DMS 273 (cell line): Measurements from ENCODE around the gene ZNF687.
"Not testable (repeated sequence)": the region's sequence is repeated elsewhere in the genome, so short reads cannot be mapped to it uniquely, and the experiment has no call there.

Experiments
- DNase-seq: peaks from one replicate; lab custom pipeline; 2025; ENCODE audit not compliant: unreplicated experiment; lab: John Stamatoyannopoulos, UW

The ZNF687 gene

GRCh38 chr1:151281969-151282882 is at the start of gene ZNF687:
Gene ZNF687, plus strand, starts transcription at chr1:151282299. Its CDS starts 3,993 bp downstream, at chr1:151286292.
- peak; percentile 100 for DNase-seq

GRCh38 chr1:151235235-151235634 is 46.9 kb upstream of the ZNF687 start:
- no peak for DNase-seq

DNA sequence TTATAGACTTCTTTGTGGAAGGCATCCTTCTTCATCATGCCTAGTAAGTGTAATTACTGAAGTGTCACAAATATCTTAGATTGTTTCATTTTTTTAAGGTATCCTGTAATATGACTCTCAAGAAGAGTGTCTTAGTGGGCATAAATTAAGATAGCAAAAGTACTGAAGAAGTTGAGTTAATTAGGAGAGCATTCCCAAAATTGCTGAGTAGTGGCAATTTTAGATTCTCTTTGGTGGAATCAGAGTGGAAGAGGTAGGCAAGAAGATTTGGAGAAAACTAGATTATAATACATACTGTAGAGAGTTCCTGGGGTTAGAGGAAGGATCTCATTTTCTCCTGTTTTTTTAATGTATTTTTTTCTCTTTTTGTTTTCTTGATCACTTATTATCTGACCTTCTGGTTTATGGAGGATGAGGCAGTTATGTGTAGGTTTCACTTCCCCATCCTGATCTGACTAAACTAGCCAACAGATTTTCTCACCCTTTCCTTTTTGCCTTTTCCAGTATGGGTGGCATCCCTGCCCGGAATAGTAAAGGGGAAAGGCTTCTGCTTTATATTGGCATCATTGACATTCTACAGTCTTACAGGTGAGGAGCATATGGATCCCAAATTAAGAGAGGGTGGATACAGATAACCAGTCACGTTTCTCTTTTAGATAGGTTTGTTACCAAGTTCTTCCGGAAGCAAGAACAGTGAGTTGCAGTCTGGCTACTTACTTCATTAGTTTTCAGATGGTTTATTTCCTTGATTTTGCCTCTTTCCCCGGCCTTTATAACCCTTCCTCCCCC is 44.2 kb upstream of the ZNF687 start:
- DNase-seq = no peak

GRCh38 chr1:151238467-151238739 is 43.7 kb upstream of the ZNF687 start:
- peak; percentile 100 for DNase-seq

DNA sequence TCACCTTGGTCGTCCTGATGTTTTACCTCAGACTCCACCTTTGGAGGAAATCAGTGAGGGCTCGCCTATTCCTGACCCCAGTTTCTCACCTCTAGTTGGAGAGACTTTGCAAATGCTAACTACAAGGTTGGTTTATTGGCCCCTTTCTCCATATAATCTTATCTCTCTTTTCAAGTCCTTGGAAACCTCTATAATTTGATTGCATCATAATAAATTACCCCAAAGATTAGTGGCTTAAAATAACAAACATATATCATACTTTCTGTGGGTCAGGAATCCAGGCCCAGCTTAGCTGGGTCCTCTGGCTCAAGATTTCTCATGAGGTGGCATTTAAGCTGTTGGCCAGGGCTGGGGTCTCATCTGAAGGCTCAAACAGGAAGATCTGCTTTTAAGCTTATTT is 39.7 kb upstream of the ZNF687 start:
- no peak for DNase-seq

GRCh38 chr1:151243683-151244216 is 38.3 kb upstream of the ZNF687 start:
- DNase-seq = no peak

DNA sequence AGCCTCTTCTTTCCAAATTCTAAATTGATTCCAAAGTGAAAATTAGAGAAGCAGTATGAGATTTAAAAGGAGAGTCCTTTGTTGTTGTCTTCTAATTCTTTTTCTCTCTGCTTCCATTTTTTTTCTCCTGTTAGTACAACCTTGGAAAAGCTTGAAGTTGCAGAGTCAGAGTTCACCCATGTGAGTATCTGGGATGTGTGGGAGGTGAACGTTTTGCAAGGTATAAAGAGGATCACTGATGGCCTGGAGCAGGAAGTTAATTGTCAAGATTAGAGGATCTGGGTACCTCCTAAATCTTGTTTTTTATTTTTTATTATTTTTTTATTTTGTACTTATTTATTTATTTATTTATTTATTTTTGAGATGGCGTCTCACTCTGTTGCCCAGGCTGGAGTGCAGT is 35.3 kb upstream of the ZNF687 start:
- DNase-seq = no peak

- peak; percentile 100 for DNase-seq
These were observed 30.2 kb upstream of the ZNF687 start for GRCh38 chr1:151251656-151252470.

- peak; percentile 100 for DNase-seq
These were observed 27.6 kb upstream of the ZNF687 start, which contains the start of gene PSMD4 for GRCh38 chr1:151254217-151255213. Gene PSMD4, plus strand, starts transcription at chr1:151254734. Its CDS starts 49 bp downstream, at chr1:151254783.

DNA sequence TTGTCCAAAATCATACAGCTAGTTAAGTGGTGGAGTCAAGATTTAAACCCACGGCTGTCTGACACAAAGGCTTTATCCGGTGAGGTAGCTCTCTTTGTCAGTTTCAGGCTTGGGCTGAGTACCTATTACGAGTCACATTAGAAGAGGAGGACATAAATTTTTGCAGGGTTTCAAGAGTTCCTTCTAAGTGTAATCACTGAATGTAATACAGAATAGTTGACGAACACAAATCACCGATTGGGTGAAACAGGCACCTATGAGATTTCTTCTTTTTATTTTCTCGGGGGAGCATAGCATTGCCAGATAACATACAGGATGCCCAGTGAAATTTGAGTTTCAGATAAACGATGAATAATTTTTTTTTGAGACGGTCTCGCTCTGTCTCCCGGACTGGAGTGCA is 26.7 kb upstream of the ZNF687 start:
- peak; percentile 97 for DNase-seq

- DNase-seq = no peak
These were observed 22.7 kb upstream of the ZNF687 start for GRCh38 chr1:151259351-151259750.

DNA sequence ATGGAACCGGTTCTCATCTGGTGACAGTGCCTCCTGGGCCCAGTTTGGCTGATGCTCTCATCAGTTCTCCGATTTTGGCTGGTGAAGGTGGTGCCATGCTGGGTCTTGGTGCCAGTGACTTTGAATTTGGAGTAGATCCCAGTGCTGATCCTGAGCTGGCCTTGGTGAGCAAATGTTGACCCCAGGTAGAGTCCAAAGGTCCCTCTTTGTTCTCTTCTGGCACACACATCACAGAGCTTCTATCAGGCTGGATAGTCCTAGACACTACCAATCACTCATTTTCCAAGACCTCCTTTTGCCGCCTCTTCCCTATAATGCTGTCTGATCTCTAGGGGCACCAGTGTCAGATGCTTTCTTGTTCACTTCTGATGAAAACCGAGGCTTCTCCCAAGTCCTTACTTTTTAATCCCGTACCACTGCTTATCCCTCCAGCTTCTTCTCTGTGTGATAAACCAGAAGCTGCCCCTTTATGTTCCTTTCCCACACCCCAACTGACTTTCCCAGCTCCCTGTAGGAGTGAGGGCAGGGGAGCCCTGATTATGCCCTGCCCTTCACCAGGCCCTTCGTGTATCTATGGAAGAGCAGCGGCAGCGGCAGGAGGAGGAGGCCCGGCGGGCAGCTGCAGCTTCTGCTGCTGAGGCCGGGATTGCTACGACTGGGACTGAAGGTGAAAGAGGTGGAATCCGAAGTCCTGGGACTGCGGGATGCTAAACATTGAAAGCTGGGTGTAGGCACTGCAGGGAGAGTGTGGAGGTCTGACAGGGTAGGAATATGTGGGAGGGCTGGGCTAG is 16.5 kb upstream of the ZNF687 start:
- no peak for DNase-seq

DNA sequence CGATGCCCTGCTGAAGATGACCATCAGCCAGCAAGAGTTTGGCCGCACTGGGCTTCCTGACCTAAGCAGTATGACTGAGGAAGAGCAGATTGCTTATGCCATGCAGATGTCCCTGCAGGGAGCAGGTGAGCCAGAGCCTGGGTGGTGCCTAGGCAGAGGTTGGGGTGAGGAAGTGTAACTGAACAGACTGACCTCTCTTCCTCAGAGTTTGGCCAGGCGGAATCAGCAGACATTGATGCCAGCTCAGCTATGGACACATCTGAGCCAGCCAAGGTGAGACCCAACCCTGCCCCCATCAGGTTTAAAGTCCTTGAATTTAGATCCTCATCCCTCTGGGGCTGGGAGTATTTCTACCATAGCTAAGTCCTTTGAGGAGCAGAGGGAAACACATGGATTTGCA is 15.8 kb upstream of the ZNF687 start:
- no peak for DNase-seq

GRCh38 chr1:151266821-151267220 is 15.3 kb upstream of the ZNF687 start:
- DNase-seq = no peak

GRCh38 chr1:151267760-151268159 is 14.3 kb upstream of the ZNF687 start:
- DNase-seq = no peak

- no peak for DNase-seq
These were observed 8.1 kb upstream of the ZNF687 start for GRCh38 chr1:151273924-151274466.

GRCh38 chr1:151275341-151275740 is 6.8 kb upstream of the ZNF687 start:
- not testable (repeated sequence) for DNase-seq

DNA sequence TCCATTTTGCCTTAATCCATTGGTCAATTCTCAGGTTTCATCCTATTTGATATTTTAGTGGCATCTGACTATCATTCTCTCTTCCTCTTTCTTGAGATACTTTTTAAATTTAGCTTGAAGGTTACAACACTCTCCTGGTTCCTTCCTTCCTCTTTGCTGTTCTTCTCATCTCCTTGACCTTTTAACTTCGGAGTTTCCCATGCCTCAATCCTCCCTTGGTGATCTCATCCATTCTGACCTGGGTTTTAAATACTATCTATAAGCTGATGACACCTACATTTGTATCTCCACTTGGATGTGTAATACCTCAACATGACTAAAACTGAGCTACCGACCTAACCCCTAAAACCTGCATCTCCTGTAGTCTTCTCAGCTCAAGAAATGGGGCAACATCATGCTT is 4.8 kb upstream of the ZNF687 start:
- DNase-seq = no peak
